SU-DHL-6 (cell line): ENCODE measurements around the gene RAB11A.

Source experiments
- H2AFZ ChIP-seq: fragments of 200-600 bp; sonication (generic); 2 replicates; pipeline ENCODE4 v1.6.1; 2014; ENCODE audit warnings: low read depth, mild to moderate bottlenecking, moderate library complexity, mixed read lengths, antibody characterized with exemption, low read length; ENCODE audit not compliant: severe bottlenecking
- H3F3A ChIP-seq: fragments of 200-600 bp; shearing (Covaris generic); 2 replicates; pipeline ENCODE4 v1.6.0; 2016; ENCODE audit warnings: antibody characterized with exemption, mild to moderate bottlenecking; ENCODE audit not compliant: insufficient read depth
- H3K27ac ChIP-seq: fragments of 200-600 bp; sonication (generic); 2 replicates; pipeline ENCODE4 v1.5.1; 2016; ENCODE audit warnings: low read depth, mild to moderate bottlenecking, low read length, moderate library complexity, mixed read lengths
- H3K27me3 ChIP-seq: fragments of 200-600 bp; sonication (generic), shearing (Covaris generic); 2 replicates; pipeline ENCODE4 v1.6.0; 2014; ENCODE audit warnings: mild to moderate bottlenecking, low read length
- H3K36me3 ChIP-seq: fragments of 200-600 bp; sonication (generic); 2 replicates; pipeline ENCODE4 v1.6.1; 2014; ENCODE audit warnings: mild to moderate bottlenecking, low read length, mixed read lengths
- H3K4me2 ChIP-seq: fragments of 300-600, 200-600 bp; shearing (Covaris generic), sonication (generic); 2 replicates; pipeline ENCODE4 v1.6.0; 2014; ENCODE audit warnings: low read length, low read depth, mild to moderate bottlenecking; ENCODE audit not compliant: poor library complexity, severe bottlenecking
- H3K4me3 ChIP-seq: fragments of 200-600 bp; sonication (generic); 2 replicates; pipeline ENCODE4 v1.5.1; 2014; ENCODE audit warnings: antibody characterized with exemption, low read length, mild to moderate bottlenecking, mixed read lengths; ENCODE audit not compliant: insufficient read depth, poor library complexity, severe bottlenecking
- H3K79me2 ChIP-seq: fragments of 200-600 bp; sonication (generic); 2 replicates; pipeline ENCODE4 v1.6.1; 2014; ENCODE audit warnings: mild to moderate bottlenecking, low read length, moderate library complexity; ENCODE audit not compliant: insufficient read depth
- H3K9ac ChIP-seq: fragments of 200-600 bp; sonication (generic); 2 replicates; pipeline ENCODE4 v1.7.0; 2014; ENCODE audit warnings: mild to moderate bottlenecking, low read length
- H3K9me2 ChIP-seq: fragments of 200-600 bp; sonication (generic); replicated peaks from 2 replicates; pipeline ENCODE4 v1.6.1; 2014; ENCODE audit warnings: low read length; ENCODE audit not compliant: insufficient read depth
- H3K9me3 ChIP-seq: fragments of 200-600 bp; sonication (generic); 2 replicates; pipeline ENCODE4 v1.6.1; 2014; ENCODE audit warnings: low read length, mixed read lengths; ENCODE audit not compliant: insufficient read depth
- H4K20me1 ChIP-seq: fragments of 200-600 bp; sonication (generic); 2 replicates; pipeline ENCODE4 v1.6.1; 2014; ENCODE audit warnings: low read depth, mild to moderate bottlenecking, antibody characterized with exemption, low read length, moderate library complexity, mixed read lengths
- EZH2phosphoT487 ChIP-seq: fragments of 200-600 bp; sonication (generic), shearing (Covaris generic); conservative IDR thresholded peaks from 2 replicates; pipeline ENCODE4 v1.6.1; 2018; ENCODE audit warnings: mild to moderate bottlenecking, antibody characterized with exemption, low read length, moderate library complexity, mixed read lengths
- TF ChIP-seq, protein P1 (sequence below): fragments of 200-600 bp; sonication (generic); IDR thresholded peaks from one replicate; pipeline ENCODE4 v1.5.1; 2017; ENCODE audit warnings: antibody characterized with exemption, mild to moderate bottlenecking, low read length, moderate library complexity; ENCODE audit not compliant: insufficient read depth, poor library complexity, severe bottlenecking

The RAB11A gene

DNA sequence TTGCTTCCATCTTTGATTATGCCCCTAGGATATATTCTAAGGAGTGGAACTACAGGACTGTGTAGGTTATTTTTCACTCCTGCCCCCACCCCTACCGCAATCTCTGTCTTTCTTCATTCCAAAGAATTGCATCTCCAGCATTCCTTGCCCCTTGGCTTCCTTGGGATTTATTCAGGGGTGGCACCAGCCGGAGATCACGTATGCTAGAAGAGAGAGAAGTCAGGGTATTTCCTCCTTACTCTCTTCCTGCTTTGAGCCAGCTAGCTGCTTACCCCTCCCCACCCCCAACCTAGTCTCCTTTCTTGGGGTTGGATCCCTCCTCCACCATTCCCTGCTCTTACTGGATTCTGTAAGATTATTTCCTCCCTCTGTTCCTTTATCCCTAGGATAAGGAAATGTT, 42.2 kb upstream of the RAB11A start:
- Histone ChIP-seq H3K9ac (no peak overlapping the region), H3F3A (peaks cover 48% of the 10 kb centered on the region), H3K36me3 (no peaks in the 10 kb centered on the region), H3K4me2 (peak overlapping the region; percentile 43), H3K79me2 (no peaks in the 10 kb centered on the region), H4K20me1 (no peaks in the 10 kb centered on the region), H3K27me3 (no peaks in the 10 kb centered on the region), H3K4me3 (no peak overlapping the region), H3K9me3 (no peaks in the 10 kb centered on the region), H3K27ac (peak overlapping the region; percentile 78), H3K9me2 (no peaks in the 10 kb centered on the region), H2AFZ (peak overlapping the region; percentile 73)
- TF ChIP-seq, protein P1, sequence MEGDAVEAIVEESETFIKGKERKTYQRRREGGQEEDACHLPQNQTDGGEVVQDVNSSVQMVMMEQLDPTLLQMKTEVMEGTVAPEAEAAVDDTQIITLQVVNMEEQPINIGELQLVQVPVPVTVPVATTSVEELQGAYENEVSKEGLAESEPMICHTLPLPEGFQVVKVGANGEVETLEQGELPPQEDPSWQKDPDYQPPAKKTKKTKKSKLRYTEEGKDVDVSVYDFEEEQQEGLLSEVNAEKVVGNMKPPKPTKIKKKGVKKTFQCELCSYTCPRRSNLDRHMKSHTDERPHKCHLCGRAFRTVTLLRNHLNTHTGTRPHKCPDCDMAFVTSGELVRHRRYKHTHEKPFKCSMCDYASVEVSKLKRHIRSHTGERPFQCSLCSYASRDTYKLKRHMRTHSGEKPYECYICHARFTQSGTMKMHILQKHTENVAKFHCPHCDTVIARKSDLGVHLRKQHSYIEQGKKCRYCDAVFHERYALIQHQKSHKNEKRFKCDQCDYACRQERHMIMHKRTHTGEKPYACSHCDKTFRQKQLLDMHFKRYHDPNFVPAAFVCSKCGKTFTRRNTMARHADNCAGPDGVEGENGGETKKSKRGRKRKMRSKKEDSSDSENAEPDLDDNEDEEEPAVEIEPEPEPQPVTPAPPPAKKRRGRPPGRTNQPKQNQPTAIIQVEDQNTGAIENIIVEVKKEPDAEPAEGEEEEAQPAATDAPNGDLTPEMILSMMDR, result no peak
- no peak for TF ChIP-seq EZH2phosphoT487

DNA sequence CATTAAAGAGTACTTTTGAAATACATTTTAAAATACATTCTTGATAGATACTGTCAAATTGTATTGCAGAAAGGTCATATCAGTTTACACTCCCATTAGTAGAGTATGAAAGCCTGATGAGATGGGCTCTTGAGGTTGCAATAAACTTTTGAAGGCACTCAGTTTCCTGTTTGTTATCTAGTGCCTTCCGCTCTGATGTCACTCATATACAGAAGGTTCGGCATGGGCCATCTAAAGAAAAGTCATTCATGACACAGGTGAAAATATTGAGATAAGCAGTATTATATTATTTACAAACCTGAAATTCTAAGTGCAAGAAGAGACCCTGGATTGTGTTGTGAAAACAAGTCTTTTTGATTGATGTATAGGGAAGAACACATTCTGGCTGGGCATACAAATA, 40.7 kb upstream of the RAB11A start:
- H3F3A ChIP-seq, result peaks cover 38% of the 10 kb centered on the region
- H3K27ac ChIP-seq, result peak overlapping the region; percentile 78
- H3K27me3 ChIP-seq, result no peaks in the 10 kb centered on the region
- H3K79me2 ChIP-seq, result no peaks in the 10 kb centered on the region
- H3K9me2 ChIP-seq, result no peaks in the 10 kb centered on the region
- peak overlapping the region; percentile 3 for H2AFZ ChIP-seq
- H3K9me3 ChIP-seq, result no peaks in the 10 kb centered on the region
- H3K4me3 ChIP-seq, result no peak overlapping the region
- H4K20me1 ChIP-seq, result no peaks in the 10 kb centered on the region
- TF ChIP-seq, protein P1, result no peak
- H3K4me2 ChIP-seq, result peak overlapping the region; percentile 41
- H3K9ac ChIP-seq, result peak overlapping the region; percentile 15; the same call in 1 of the 2 replicates
- no peaks in the 10 kb centered on the region for H3K36me3 ChIP-seq

DNA sequence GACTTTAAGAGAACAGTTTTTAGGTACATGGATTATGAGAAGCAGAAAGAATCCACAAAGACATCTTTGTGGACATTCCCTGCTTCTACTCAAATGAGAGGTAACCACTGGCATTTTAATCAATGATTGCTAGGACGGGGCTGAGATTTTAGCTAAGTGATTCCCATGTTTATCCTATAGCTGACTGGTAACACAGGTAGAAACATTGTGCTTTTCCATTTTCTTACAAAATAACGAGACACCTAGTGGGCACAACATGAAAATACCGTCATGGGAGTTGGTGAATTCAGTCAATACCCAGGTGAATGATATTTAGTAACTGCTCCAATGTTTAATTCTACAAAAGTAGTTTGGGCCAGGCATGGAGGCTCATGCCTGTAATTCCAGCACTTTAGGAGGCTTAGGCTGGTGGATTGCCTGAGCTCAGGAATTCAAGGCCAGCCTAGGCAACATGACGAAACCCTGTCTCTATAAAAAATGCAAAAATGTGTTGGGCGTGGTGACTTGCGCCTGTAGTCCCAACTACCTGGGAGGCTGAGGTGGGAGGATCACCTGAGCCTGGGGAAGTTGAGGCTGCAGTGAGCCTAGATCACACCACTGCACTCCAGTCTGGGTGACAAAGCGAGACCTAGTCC, 40.0 kb upstream of the RAB11A start:
- TF ChIP-seq EZH2phosphoT487, result no peak
- TF ChIP-seq, protein P1, result peak; percentile 67
- Histone ChIP-seq H3K9me2 (no peaks in the 10 kb centered on the region), H4K20me1 (no peaks in the 10 kb centered on the region), H3K9me3 (no peaks in the 10 kb centered on the region), H3K27ac (peak overlapping the region; percentile 78), H3K27me3 (no peaks in the 10 kb centered on the region), H3K36me3 (no peaks in the 10 kb centered on the region), H3K4me2 (peak overlapping the region; percentile 41), H2AFZ (peak overlapping the region; percentile 3), H3K4me3 (no peak overlapping the region), H3K9ac (peak overlapping the region; percentile 15; the same call in 1 of the 2 replicates), H3K79me2 (no peaks in the 10 kb centered on the region), H3F3A (peaks cover 32% of the 10 kb centered on the region)
